CD4-positive, alpha-beta T cell treated with Interleukin-4 for 1 hour (primary cell): Measurements from ENCODE around the gene SYNE4.
"Not testable (repeated sequence)": the region's sequence is repeated elsewhere in the genome, so short reads cannot be mapped to it uniquely, and the experiment has no call there.

Source experiments
- DNase-seq, 2 donors: peaks; one replicate each; pipeline ENCODE4 v3.0.0-alpha.2; 2020 to 2022

SYNE4 gene

DNA sequence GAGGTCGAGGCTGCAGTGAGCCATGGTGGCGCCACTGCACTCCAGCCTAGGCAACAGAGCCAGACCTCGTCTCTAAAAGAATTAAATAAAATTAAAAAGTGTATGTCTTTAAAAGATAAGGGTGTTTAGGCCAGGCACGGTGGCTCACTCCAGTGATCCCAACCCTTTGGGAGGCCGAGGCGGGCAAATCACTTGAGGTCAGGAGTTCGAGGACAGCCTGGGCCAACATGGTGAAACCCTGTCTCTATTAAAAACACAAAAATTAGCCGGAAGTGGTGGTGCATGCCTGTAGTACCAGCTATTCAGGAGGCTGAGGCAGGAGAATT is 21.1 kb downstream of the SYNE4 start:
- DNase-seq, result no peak

DNA sequence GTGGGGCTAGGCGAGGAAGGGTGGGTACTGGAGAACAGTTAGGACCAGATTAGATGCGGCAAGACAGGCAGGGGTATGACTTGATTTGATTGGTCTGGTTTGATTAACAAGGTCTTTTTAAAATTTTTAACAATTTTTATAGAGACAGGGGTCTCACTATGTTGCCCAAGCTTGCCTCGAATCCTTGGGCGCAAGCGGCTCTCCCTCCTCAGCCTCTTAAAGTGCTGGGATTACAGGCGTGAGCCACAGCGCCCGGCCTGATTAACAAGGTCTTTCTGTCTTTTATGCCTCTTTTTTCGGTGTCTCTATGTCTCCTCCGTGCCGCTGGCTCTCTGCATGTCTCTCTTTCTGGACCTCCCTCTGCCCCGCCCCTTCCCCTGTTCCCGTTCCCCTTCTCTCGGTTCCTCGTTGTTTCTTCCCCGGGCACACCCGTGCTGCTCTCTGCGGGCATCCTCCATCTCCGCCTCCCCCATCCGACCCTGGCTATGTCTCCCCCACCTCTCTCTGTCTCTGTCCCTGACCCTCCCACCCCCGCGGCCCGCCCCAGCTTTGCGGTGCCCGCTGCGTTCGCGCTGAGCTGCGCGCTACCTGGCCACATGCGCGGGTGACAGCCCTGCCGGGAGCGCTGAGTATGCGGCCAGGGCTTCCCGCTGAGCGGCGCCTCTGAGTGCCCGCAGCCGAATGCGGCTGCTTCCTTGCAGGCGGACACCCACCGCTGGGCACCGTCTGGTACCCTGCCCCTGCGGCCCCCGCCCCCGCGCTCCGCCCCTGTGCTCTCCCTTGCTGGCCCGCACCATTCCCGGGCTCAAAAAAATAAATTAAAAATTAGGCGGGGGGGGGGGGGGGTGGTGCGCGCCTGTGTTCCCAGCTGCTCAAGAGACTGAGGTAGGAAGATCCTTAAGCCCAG is 21.7 kb downstream of the SYNE4 start:
- DNase-seq, result peak in 1 of 2 donors; percentile 32

DNA sequence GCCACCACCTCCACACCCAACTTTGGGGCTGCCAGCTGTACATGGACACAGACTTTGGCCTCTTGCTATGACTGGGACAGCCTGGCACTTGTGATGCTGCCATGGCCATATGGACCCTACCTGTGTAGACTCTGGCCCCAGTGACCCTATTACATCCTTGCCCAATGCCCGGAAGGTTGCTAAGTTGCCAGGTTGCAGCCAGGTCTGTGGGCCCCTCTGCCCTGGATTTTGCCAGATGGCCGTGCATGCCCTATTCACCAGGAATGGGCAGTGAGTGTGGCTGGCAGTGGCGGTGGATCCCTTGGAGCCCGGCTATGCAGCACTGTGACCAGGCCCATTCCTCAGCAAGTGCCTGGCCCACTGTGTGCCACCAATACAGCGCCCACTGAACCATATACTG is 22.5 kb downstream of the SYNE4 start:
- no peak for DNase-seq

DNA sequence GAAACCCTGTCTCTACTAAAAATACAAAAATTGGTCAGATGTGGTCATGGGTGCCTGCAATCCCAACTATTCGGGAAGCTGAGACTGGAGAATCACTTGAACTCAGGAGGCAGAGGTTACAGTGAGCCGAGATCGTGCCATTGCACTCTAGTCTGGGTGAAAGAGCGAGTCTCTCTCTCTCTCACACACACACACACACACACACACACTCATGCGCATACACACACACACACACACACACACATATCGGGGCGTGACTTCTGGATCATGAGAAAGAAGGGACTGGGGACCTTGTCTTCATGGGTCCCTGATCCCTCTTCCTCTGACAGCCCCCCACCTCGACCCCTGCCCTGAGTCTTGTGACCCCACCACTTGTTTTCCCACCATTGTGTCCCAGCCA is 25.4 kb downstream of the SYNE4 start:
- DNase-seq, result no peak

DNA sequence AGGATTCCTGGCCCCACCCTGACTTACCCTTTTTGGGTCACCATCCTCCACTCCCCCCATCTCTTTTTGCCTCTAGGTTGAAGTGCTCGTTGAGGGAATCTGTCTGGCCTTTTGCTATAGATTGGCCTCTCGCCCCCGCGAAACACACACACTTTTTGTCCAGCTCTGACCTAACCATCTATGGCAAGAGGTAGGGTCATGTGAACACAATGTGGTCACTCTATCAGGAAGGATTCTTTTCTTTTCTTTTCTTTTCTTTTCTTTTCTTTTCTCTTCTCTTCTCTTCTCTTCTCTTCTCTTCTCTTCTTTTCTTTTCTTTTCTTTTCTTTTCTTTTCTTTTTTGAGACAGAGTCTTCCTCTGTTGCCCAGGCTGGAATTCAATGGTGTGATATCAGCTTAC is 27.6 kb downstream of the SYNE4 start:
- not testable (repeated sequence) for DNase-seq

DNA sequence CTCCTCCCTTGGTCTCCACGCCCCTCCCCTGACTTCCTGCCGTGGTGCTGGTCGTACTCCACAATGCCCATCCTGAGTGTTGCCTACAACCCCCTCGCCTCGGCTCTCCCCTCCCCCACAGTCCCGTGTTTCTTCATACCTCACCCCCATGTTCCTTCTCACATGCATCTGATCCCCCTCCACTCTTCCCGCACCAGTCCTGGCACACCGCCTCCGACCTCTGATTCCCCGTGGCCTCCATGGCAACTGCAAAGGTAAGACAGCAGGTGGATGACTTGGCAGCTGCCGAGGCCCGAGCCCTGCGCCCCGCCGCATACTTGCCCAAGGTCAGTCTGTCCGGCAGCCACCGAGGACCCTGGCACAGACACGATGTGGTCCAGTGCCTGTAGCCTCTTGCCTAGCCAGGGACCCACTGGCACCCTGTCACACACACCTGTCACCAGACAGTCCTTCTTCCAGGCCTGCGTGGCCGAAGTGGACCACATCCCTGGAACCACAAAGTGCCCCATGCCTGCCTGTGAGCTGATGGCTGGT is 29.7 kb downstream of the SYNE4 start:
- DNase-seq, result no peak

- DNase-seq, result no peak
Observed at GRCh38 chr19:35978271-35978670, 30.3 kb downstream of the SYNE4 start.

GRCh38 chr19:35977446-35978222 is 31.0 kb downstream of the SYNE4 start:
- peak in 1 of 2 donors; percentile 27 for DNase-seq

- DNase-seq, result no peak
Observed at GRCh38 chr19:35975608-35976214, 32.9 kb downstream of the SYNE4 start.

DNA sequence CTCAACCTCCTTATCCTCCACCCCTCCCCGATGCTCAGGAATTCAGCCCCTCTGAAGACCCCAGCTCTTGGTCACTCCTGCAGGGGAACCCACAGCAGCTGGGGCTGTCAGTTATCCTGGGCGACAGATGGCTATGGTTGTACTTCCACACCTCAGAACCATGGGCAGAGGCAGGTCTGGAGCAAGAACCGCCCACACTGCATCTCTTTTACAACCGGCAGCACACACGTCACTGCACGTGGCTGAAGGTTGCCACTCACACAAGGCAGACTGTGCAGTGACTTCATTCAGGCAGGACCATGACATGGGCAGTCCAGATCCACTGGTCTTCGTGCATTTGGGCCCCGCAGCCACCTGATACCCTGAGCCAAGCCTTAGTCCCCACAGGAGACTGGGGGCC is 35.1 kb downstream of the SYNE4 start:
- DNase-seq, result no peak

DNA sequence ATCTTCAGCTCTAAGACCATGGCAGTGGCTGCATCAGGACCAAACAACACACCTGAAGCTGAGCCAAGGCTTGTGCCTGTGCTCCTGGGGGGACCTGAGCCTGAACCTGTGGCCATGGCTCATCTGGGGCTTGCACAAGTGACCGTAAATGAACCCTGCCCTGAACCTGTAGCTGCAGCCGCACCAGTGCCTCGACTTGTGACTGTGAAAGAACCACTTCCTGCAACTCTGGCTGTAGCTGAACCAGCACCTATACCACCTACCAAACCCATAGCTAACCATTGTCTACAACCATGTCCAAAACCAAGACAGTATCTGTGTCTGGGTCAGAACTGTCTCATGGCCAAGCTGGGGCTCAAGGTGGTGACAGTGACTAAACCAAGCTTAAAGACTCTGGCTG is 41.8 kb downstream of the SYNE4 start:
- no peak for DNase-seq

DNA sequence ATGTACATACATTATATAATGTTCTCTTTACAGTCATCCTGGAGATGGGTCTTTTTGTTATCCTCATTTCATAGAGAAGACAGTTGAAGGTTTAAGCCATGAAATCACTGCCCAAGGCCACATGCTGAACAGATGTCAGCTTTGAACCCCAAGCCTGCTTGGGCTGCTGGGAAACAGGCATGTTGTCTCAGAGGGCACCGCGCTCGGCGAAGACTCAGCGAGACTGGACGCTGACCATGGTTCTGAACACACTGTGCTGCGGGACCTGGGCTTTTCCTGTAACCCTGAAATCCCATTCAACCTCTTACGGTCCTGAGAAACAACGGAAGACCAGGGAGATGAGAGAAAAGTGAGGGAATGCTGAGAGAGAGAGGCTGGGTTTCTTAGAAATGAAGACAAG is 45.1 kb downstream of the SYNE4 start:
- DNase-seq, result peak in 1 of 2 donors; percentile 30

DNA sequence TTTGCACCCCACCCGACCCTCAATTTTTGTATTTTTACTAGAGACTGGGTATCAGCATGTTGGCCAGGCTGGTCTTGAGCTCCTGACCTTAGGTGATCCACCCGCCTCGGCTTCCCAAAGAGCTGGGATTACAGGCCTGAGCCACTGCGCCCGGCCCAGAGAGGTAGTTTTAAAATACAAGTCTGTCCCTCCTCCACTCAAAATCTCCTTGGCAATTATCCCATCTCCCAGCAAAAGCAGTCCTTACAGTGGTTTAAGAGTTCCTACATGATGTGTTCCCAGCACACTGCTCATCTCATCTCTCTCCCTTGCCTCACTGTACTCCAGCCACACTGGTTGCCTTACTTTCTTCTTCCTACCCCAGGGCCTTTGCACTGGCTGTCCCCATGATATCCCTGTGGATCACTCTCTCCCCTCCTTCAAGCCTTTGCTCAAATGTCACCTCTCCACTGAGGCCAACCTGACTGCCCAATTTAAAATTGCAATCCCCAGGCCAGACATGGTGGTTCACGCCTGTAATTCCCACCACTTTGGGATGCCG is 48.1 kb downstream of the SYNE4 start:
- no peak for DNase-seq

DNA sequence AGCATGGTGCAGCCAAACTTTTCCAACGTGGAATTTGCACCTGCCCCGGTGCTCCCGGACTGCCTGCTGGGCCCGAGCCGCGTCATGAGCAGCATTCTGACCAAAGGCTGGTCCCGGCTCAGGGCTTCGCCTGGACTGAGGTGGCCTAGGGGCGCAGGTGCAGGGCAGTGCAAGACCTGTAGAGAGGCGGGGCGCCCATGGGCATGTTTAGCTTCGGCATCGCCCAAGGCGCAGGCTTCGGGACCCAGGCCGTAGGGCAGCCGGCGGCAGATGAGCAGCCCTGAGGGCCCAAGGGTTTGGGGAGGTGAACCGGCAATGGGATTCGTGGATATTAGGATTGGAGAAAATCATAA is 48.7 kb downstream of the SYNE4 start:
- no peak for DNase-seq

DNA sequence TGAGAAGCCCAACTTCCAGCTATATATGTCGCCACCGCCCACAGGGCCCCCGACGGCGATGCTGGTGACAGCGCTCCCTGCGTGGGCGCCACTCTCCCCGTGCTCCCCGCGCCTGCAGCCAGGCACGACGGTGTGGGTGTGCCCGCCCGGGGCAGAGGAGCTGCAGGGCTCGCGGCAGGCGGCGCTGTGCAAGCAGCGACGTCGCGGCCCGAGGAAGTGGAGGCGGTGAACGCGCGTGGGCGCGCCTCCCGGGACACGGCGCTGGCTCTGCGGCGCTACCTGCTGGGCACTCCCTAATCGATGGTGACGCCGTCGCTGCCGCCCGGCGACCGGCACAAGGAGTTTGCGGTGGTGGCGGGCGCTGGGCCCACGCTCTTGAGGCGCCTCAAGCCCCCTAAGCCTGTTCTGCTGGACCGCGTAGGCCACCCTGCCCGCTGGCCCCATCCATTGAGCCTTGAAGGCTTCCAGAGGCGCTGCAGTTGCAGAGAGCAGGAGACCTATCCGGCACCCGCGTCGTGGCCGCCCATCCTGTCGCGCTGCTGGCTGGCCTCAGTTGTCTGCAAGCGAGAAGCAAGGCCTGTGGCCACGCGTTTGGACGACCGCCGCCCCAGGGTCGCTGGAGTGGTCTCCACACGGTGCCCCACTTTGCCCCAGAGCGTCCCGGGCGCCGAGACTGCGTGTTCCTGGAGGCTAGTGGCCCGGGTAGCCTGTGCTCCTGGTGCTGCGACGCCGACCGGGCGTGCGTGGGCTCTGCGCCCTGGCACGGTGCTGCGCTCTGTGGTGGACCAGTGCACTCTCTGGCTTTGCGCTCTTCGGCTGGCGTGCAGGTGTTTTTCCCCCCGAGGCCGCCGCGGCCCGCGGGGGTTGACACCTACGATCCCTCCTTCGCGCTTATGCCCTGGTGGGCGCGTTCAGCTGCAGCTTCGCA is 49.3 kb downstream of the SYNE4 start:
- DNase-seq, result peak; percentile 82 to 87

DNA sequence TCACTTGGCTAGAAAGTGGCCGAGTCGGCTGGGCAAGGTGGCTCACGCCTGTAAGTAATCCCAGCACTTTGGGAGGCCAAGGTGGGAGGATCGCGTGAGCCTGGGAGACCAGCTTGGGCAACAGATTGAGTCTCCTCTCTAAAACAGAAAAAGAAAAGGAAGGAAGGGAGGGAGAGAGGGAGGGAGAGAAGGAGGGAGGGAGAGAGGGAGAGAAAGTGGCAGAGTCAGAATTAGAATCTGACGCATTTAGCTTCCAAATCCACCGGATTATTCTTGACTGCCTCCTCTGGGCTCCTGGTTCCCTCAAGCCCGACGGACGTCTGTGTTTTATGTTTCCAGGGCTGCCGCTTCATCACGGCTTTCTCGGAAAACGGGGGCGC is 50.0 kb downstream of the SYNE4 start:
- DNase-seq, result no peak

GRCh38 chr19:35957411-35957810 is 51.2 kb downstream of the SYNE4 start:
- DNase-seq, result not testable (repeated sequence)

GRCh38 chr19:35955881-35956634 is 52.6 kb downstream of the SYNE4 start:
- no peak for DNase-seq
